Panc1 (cell line): ENCODE data around the gene DDX25. TPM values are rescaled to one million over a fixed set of nuclear protein-coding genes. Genes with fewer than 3 reads are reported as not detected.

Experiments
- ATAC-seq: fragments of 200-7000 bp; cut with Tn5 transposase; 2 replicates; pipeline ENCODE4 v1.9.1; 2020; ENCODE audit warnings: mild to moderate bottlenecking, moderate library complexity
- BruUV-seq: library from RNA; stranded (reverse); fragments of 400-500 nt; replicated peaks from 2 replicates; lab custom pipeline; 2021; lab: Mats Ljungman, UMichigan
- CTCF ChIA-PET: fragments of 300-600 bp; sonication (Branson Sonifier 250); formaldehyde crosslinking; loops from one replicate; lab custom pipeline; 2022; ENCODE audit warnings: antibody characterized with exemption; lab: Charles Lee
- POLR2A ChIA-PET: fragments of 300-600 bp; sonication (Branson Sonifier 250); formaldehyde crosslinking; loops from one replicate; lab custom pipeline; 2022; ENCODE audit warnings: antibody characterized with exemption; lab: Charles Lee
- DNase-seq: peaks from one replicate; pipeline ENCODE4 v3.0.0-alpha.2; 2010; ENCODE audit warnings: low read depth, low spot score
- H3K27ac ChIP-seq: 2 replicates; pipeline ENCODE4 v1.5.1; 2011; ENCODE audit warnings: mild to moderate bottlenecking, low read length, inconsistent platforms
- H3K27me3 ChIP-seq: fragments of 200-500 bp; sonication (Bioruptor generic); 2 replicates; pipeline ENCODE4 v1.6.0; 2014; ENCODE audit warnings: low read length, inconsistent platforms; ENCODE audit not compliant: control insufficient read depth, insufficient read depth
- H3K36me3 ChIP-seq: fragments of 200-500 bp; sonication (Bioruptor generic); 2 replicates; pipeline ENCODE4 v1.5.1; 2014; ENCODE audit warnings: inconsistent platforms, mild to moderate bottlenecking, low read length, moderate library complexity; ENCODE audit not compliant: control insufficient read depth, insufficient read depth
- H3K4me1 ChIP-seq: 2 replicates; pipeline ENCODE4 v1.5.1; 2011; ENCODE audit warnings: inconsistent platforms, mild to moderate bottlenecking, low read length, moderate library complexity; ENCODE audit not compliant: control insufficient read depth, insufficient read depth
- H3K4me3 ChIP-seq, 2 experiments: 2 replicates each; pipeline ENCODE4 v1.5.1; 2011 to 2012; ENCODE audit warnings: low read depth in 2 of 2, low read length in 2 of 2, mild to moderate bottlenecking in 2 of 2, inconsistent platforms in 1 of 2, moderate library complexity in 1 of 2
- H3K9me3 ChIP-seq: fragments of 200-500 bp; sonication (Bioruptor generic); 2 replicates; pipeline ENCODE4 v1.5.1; 2014; ENCODE audit warnings: low read depth, mild to moderate bottlenecking, inconsistent platforms, low read length, moderate library complexity; ENCODE audit not compliant: control insufficient read depth, insufficient read depth
- POLR2AphosphoS5 ChIP-seq: IDR thresholded peaks from 2 replicates; pipeline ENCODE4 v1.6.1; 2012; ENCODE audit warnings: mild to moderate bottlenecking, low read depth, low read length, moderate library complexity
- SIN3A ChIP-seq: IDR thresholded peaks from 2 replicates; pipeline ENCODE4 v1.6.1; 2012; ENCODE audit warnings: low read depth, mild to moderate bottlenecking, low read length, moderate library complexity, borderline replicate concordance; ENCODE audit not compliant: insufficient read depth
- TCF7L2 ChIP-seq: IDR thresholded peaks from 2 replicates; pipeline ENCODE4 v1.6.1; 2011; ENCODE audit warnings: mild to moderate bottlenecking, low read depth, low read length, inconsistent platforms
- in situ Hi-C: cut with HindIII; loops from 2 replicates; pipeline ENCODE4 v1.10.0; 2016; ENCODE audit warnings: low sequenced_read_pairs, low pct_unique_long_range_greater_than_20kb
- intact Hi-C: fragments of 100-400 bp; cut with micrococcal nuclease; formaldehyde crosslinking; loops from one replicate; pipeline ENCODE4 v1.10.0; 2022; ENCODE audit not compliant: unreplicated experiment
- total RNA-seq: library from RNA; stranded (reverse); gene quantifications from one replicate; pipeline ENCODE4 v1.2.1, GENCODE V29; 2021; ENCODE audit not compliant: unreplicated experiment
- TF ChIP-seq, protein P1 (sequence below), 2 experiments: IDR thresholded peaks; 2 replicates each; pipeline ENCODE4 v1.6.1; 2011 to 2012; ENCODE audit warnings: low read depth in 2 of 2, control low read depth in 1 of 2, low read length in 1 of 2, mild to moderate bottlenecking in 1 of 2, moderate library complexity in 1 of 2; ENCODE audit not compliant: insufficient read depth in 1 of 2
- TF ChIP-seq, protein P2 (sequence below): fragments of 450-650 bp; IDR thresholded peaks from 2 replicates; pipeline ENCODE4 v1.5.1; 2017; ENCODE audit warnings: mild to moderate bottlenecking

The DDX25 gene
- total RNA-seq, 1 experiment from 2014 or later, result 0.15 TPM

GRCh38 chr11:125957618-125958332, 53.5 kb downstream of the DDX25 start:
- TF ChIP-seq POLR2AphosphoS5 (no peak), TCF7L2 (no peak), SIN3A (no peak)
- TF ChIP-seq, protein P1, sequence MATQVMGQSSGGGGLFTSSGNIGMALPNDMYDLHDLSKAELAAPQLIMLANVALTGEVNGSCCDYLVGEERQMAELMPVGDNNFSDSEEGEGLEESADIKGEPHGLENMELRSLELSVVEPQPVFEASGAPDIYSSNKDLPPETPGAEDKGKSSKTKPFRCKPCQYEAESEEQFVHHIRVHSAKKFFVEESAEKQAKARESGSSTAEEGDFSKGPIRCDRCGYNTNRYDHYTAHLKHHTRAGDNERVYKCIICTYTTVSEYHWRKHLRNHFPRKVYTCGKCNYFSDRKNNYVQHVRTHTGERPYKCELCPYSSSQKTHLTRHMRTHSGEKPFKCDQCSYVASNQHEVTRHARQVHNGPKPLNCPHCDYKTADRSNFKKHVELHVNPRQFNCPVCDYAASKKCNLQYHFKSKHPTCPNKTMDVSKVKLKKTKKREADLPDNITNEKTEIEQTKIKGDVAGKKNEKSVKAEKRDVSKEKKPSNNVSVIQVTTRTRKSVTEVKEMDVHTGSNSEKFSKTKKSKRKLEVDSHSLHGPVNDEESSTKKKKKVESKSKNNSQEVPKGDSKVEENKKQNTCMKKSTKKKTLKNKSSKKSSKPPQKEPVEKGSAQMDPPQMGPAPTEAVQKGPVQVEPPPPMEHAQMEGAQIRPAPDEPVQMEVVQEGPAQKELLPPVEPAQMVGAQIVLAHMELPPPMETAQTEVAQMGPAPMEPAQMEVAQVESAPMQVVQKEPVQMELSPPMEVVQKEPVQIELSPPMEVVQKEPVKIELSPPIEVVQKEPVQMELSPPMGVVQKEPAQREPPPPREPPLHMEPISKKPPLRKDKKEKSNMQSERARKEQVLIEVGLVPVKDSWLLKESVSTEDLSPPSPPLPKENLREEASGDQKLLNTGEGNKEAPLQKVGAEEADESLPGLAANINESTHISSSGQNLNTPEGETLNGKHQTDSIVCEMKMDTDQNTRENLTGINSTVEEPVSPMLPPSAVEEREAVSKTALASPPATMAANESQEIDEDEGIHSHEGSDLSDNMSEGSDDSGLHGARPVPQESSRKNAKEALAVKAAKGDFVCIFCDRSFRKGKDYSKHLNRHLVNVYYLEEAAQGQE (IDR thresholded peaks at IDR 0.05; ENCODE audit: insufficient read depth in 1 of 2, low read depth in 2 of 2, low read length in 1 of 2), result no peak
- TF ChIP-seq, protein P2, sequence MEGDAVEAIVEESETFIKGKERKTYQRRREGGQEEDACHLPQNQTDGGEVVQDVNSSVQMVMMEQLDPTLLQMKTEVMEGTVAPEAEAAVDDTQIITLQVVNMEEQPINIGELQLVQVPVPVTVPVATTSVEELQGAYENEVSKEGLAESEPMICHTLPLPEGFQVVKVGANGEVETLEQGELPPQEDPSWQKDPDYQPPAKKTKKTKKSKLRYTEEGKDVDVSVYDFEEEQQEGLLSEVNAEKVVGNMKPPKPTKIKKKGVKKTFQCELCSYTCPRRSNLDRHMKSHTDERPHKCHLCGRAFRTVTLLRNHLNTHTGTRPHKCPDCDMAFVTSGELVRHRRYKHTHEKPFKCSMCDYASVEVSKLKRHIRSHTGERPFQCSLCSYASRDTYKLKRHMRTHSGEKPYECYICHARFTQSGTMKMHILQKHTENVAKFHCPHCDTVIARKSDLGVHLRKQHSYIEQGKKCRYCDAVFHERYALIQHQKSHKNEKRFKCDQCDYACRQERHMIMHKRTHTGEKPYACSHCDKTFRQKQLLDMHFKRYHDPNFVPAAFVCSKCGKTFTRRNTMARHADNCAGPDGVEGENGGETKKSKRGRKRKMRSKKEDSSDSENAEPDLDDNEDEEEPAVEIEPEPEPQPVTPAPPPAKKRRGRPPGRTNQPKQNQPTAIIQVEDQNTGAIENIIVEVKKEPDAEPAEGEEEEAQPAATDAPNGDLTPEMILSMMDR, result no peak

GRCh38 chr11:125958872-125959400, 54.6 kb downstream of the DDX25 start:
- POLR2A ChIA-PET, result interaction anchor here (0.6 kb wide), 1 partner anchor 11 kb away, joined by 3 read pairs; no protein-coding TSS in a partner anchor
- in situ Hi-C loops, result no loop called here

More at GRCh38 chr11:125957618-125958332, 53.5 kb downstream of the DDX25 start:
- H3K27ac ChIP-seq, result no peak overlapping the region
- ChIA-PET POLR2A (no interaction called here), CTCF (no interaction called here)
- peaks cover 7% of the 10 kb centered on the region for H3K9me3 ChIP-seq
- no peaks in the 10 kb centered on the region for H3K27me3 ChIP-seq
- BruUV-seq, result no TSS peak
- no peak for DNase-seq
- in situ Hi-C loops (no loop called here), intact Hi-C loops (no loop called here)
- H3K4me3 ChIP-seq, result peak overlapping the region; percentile 1 to 29; a peak in 3 of 4 replicates
- no peak for ATAC-seq
- H3K36me3 ChIP-seq, result no peaks in the 10 kb centered on the region
- no peaks in the 10 kb centered on the region for H3K4me1 ChIP-seq

More at GRCh38 chr11:125958872-125959400, 54.6 kb downstream of the DDX25 start:
- Histone ChIP-seq H3K36me3 (no peaks in the 10 kb centered on the region), H3K27me3 (no peaks in the 10 kb centered on the region), H3K27ac (no peak overlapping the region), H3K9me3 (peaks cover 12% of the 10 kb centered on the region), H3K4me1 (no peaks in the 10 kb centered on the region), H3K4me3 (no peak overlapping the region)
- ATAC-seq (no peak), DNase-seq (no peak)
- intact Hi-C loops, result no loop called here
- BruUV-seq, result no TSS peak
- TF ChIP-seq POLR2AphosphoS5 (no peak), SIN3A (no peak), TCF7L2 (no peak)
- TF ChIP-seq, protein P2, result no peak
- TF ChIP-seq, protein P1 (IDR thresholded peaks at IDR 0.05; ENCODE audit: insufficient read depth in 1 of 2, low read depth in 2 of 2, low read length in 1 of 2), result no peak
- CTCF ChIA-PET, result no interaction called here
